SKM-1 (cell line): ENCODE measurements around the gene SCAPER.
A peak's percentile ranks its signal among the peaks of the same experiment; 100 is the strongest.

Source experiments
- DNase-seq: peaks from one replicate; lab custom pipeline; 2025; ENCODE audit not compliant: unreplicated experiment; lab: John Stamatoyannopoulos, UW

Gene SCAPER

GRCh38 chr15:76341366-76342057, 563.6 kb downstream of the SCAPER start:
- no peak for DNase-seq

GRCh38 chr15:76340803-76341365, 564.3 kb downstream of the SCAPER start:
- no peak for DNase-seq

- no peak for DNase-seq
These were observed 564.8 kb downstream of the SCAPER start for GRCh38 chr15:76340198-76340802.

GRCh38 chr15:76339305-76340197, 565.6 kb downstream of the SCAPER start:
- no peak for DNase-seq

GRCh38 chr15:76338486-76339304, 566.4 kb downstream of the SCAPER start:
- DNase-seq = no peak

- DNase-seq = no peak
These were observed 567.2 kb downstream of the SCAPER start for GRCh38 chr15:76337696-76338485.

GRCh38 chr15:76337059-76337695, 568.0 kb downstream of the SCAPER start:
- no peak for DNase-seq

GRCh38 chr15:76336254-76337058, 568.7 kb downstream of the SCAPER start, which contains the start of gene ISL2:
Gene ISL2, plus strand, starts transcription at chr15:76336773. Its CDS starts 111 bp downstream, at chr15:76336884.
- peak; percentile 91 for DNase-seq

- no peak for DNase-seq
These were observed 569.6 kb downstream of the SCAPER start for GRCh38 chr15:76335307-76336253.

GRCh38 chr15:76334438-76335306, 570.5 kb downstream of the SCAPER start:
- no peak for DNase-seq

- no peak for DNase-seq
These were observed 571.3 kb downstream of the SCAPER start for GRCh38 chr15:76333720-76334437.

GRCh38 chr15:76333309-76333708, 571.8 kb downstream of the SCAPER start:
- DNase-seq = no peak

- DNase-seq = no peak
These were observed 572.3 kb downstream of the SCAPER start for GRCh38 chr15:76332796-76333195.

- DNase-seq = no peak
These were observed 575.0 kb downstream of the SCAPER start for GRCh38 chr15:76330080-76330680.

- DNase-seq = no peak
These were observed 576.2 kb downstream of the SCAPER start for GRCh38 chr15:76328958-76329357.
